Activated gamma-delta T cell (primary cell): ENCODE results near the gene TRIM33.
A peak's percentile ranks its signal among the peaks of the same experiment; 100 is the strongest.

Source experiments
- DNase-seq: peaks from one replicate; lab custom pipeline; 2025; lab: John Stamatoyannopoulos, UW

Gene TRIM33

GRCh38 chr1:114349891-114350605 is 161.0 kb downstream of the TRIM33 start:
- no peak for DNase-seq

- no peak for DNase-seq
Observed at GRCh38 chr1:114347431-114348209, 163.4 kb downstream of the TRIM33 start.

GRCh38 chr1:114346480-114347029 is 164.4 kb downstream of the TRIM33 start:
- peak; percentile 87 for DNase-seq

- DNase-seq, result no peak
Observed at GRCh38 chr1:114345930-114346479, 165.0 kb downstream of the TRIM33 start.

GRCh38 chr1:114344656-114345055 is 166.3 kb downstream of the TRIM33 start:
- no peak for DNase-seq
